ENCODE measurements around the gene TBCK. TPM values are rescaled to one million over a fixed set of nuclear protein-coding genes. Genes with fewer than 3 reads are reported as not detected.

Gene TBCK
- total and polyA plus RNA-seq, 2 of the 8 experiments (the other 6 are each of a cell fraction or from before 2014, with no cell fraction given): 10.2 to 18.7 TPM

DNA sequence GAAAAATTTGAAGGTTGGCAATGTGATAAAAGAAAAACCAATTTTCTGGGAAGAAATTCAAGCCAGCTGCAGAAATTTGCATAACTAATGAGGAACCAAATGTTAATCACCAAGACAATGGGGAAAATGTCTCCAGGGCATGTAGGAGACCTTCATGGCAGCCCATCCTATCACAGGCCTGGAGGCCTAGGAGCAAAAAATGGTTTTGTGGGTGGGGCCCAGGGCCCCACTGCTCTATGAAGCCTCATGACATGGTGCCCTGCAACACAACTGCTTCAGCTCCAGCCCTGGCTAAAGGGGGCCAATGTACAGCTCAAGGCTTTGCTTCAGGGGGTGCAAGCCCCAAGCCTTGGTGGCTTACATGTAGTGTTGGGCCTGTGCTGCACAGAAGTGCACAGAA lies 184.0 kb downstream of the TBCK start:
- Histone ChIP-seq H3K14ac (ENCODE audit: insufficient read length) (no peak overlapping the region), H3K56ac (replicated peaks; ENCODE audit: insufficient read length, low read depth, low read length) (no peak overlapping the region), H3K18ac (ENCODE audit: extremely low read depth, low read length) (no peak overlapping the region), H3K4ac (replicated peaks; ENCODE audit: insufficient read length, low read depth, low read length) (no peak overlapping the region), H4K20me1 (replicated peaks in 1 of 2; ENCODE audit: control insufficient read depth in 1 of 2, insufficient read depth in 2 of 2, low read length in 2 of 2) (no peaks in the 10 kb centered on the region), H3K23ac (ENCODE audit: insufficient read length) (no peak overlapping the region), H3K23me2 (ENCODE audit: low read depth, low read length) (no peaks in the 10 kb centered on the region), H2BK5ac (ENCODE audit: low read depth, low read length) (no peak overlapping the region), H3K79me1 (ENCODE audit: low read depth, low read length) (no peaks in the 10 kb centered on the region), H3K9ac (replicated peaks in 1 of 4; ENCODE audit: extremely low read depth in 1 of 4, low read depth in 3 of 4, low read length in 3 of 4) (no peak overlapping the region), H3K27ac (ENCODE audit: low read depth, low read length) (no peak overlapping the region), H2BK120ac (replicated peaks; ENCODE audit: low read depth, low read length) (no peak overlapping the region), H2AK5ac (ENCODE audit: low read depth, low read length) (no peak overlapping the region), H3K9me3 (ENCODE audit: insufficient read depth in 2 of 2, low read depth in 1 of 2, low read length in 1 of 2) (peaks cover 6 to 9% of the 10 kb centered on the region in 2 experiments; a peak in 3 of 4 replicates), H2AFZ (ENCODE audit: low read length) (no peak overlapping the region), H3K4me2 (ENCODE audit: insufficient read depth in 1 of 2, low read depth in 2 of 2, low read length in 2 of 2) (no peak overlapping the region), H4K5ac (ENCODE audit: insufficient read length, low read depth, low read length) (no peak overlapping the region), H3K4me3 (ENCODE audit: extremely low read depth in 1 of 4, insufficient read depth in 2 of 4, low read depth in 3 of 4, low read length in 4 of 4) (no peak overlapping the region), H3K4me1 (replicated peaks in 1 of 4; ENCODE audit: control insufficient read depth in 3 of 4, insufficient read depth in 4 of 4, low read length in 3 of 4) (no peaks in the 10 kb centered on the region), H2BK15ac (ENCODE audit: low read length) (no peak overlapping the region), H3K36me3 (ENCODE audit: control insufficient read depth in 2 of 4, insufficient read depth in 4 of 4, low read length in 3 of 4) (no peaks in the 10 kb centered on the region), H2BK12ac (ENCODE audit: low read depth, low read length) (no peak overlapping the region), H3K79me2 (ENCODE audit: control insufficient read depth in 1 of 2, insufficient read depth in 2 of 2, low read length in 2 of 2) (no peaks in the 10 kb centered on the region), H4K91ac (replicated peaks; ENCODE audit: insufficient read length, low read length) (no peak overlapping the region), H3K27me3 (replicated peaks in 1 of 4; ENCODE audit: control insufficient read depth in 3 of 4, extremely low read depth in 1 of 4, insufficient read depth in 3 of 4, low read length in 3 of 4) (no peaks in the 10 kb centered on the region), H4K8ac (ENCODE audit: extremely low read depth, insufficient read depth, low read length) (no peak overlapping the region), H2BK20ac (ENCODE audit: low read length) (no peak overlapping the region)
- ChIA-PET CTCF (ENCODE audit: partially characterized antibody) (no interaction called here), POLR2A (ENCODE audit: partially characterized antibody) (no interaction called here)
- TF ChIP-seq EP300 (IDR thresholded peaks at IDR 0.05; ENCODE audit: borderline replicate concordance in 1 of 2, low read depth in 2 of 2, low read length in 2 of 2) (no peak), TAF7 (optimal IDR thresholded peaks at IDR 0.05; ENCODE audit: borderline replicate concordance, low read depth, low read length) (no peak), RBBP5 (IDR thresholded peaks at IDR 0.05; ENCODE audit: borderline replicate concordance, low read depth, low read length) (no peak), RFX5 (IDR thresholded peaks at IDR 0.05; ENCODE audit: borderline replicate concordance, low read depth, low read length) (no peak), RAD21 (IDR thresholded peaks at IDR 0.05 in 1 of 2, conservative IDR thresholded peaks at IDR 0.05 in 1 of 2; ENCODE audit: low read depth in 2 of 2, low read length in 2 of 2) (no peak), SIN3A (conservative IDR thresholded peaks at IDR 0.05 in 1 of 2, IDR thresholded peaks at IDR 0.05 in 1 of 2; ENCODE audit: low read depth in 1 of 2, low read length in 2 of 2) (no peak), CBX8 (IDR thresholded peaks at IDR 0.05; ENCODE audit: borderline replicate concordance, low read depth, low read length) (no peak), CEBPB (IDR thresholded peaks at IDR 0.05; ENCODE audit: low read depth, low read length) (no peak)
- TF ChIP-seq, protein P1, sequence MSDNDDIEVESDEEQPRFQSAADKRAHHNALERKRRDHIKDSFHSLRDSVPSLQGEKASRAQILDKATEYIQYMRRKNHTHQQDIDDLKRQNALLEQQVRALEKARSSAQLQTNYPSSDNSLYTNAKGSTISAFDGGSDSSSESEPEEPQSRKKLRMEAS (IDR thresholded peaks at IDR 0.05): no peak
- no peak for FAIRE-seq
- DNase-seq (ENCODE audit: low read depth in 1 of 2, low spot score in 2 of 2): no peak
